Prostate gland (tissue), 2 donors: ENCODE data around the gene MPV17.

ENCODE experiments used
- POLR2A ChIP-seq: fragments of 450-650 bp; IDR thresholded peaks from one replicate; pipeline ENCODE4 v1.6.1; 2016; ENCODE audit warnings: antibody characterized with exemption, mild to moderate bottlenecking
- TF ChIP-seq, protein P1 (sequence below), 4 experiments: fragments of 200-600 bp in 2 of 4; fragments of 450-650 bp in 2 of 4; sonication (generic) in 2 of 4; IDR thresholded peaks; 1 replicate in 3 of 4; 2 replicates in 1 of 4; pipeline ENCODE4 v1.5.1; 2016 to 2019; ENCODE audit warnings: antibody characterized with exemption in 4 of 4, mild to moderate bottlenecking in 2 of 4, moderate library complexity in 2 of 4

DNA sequence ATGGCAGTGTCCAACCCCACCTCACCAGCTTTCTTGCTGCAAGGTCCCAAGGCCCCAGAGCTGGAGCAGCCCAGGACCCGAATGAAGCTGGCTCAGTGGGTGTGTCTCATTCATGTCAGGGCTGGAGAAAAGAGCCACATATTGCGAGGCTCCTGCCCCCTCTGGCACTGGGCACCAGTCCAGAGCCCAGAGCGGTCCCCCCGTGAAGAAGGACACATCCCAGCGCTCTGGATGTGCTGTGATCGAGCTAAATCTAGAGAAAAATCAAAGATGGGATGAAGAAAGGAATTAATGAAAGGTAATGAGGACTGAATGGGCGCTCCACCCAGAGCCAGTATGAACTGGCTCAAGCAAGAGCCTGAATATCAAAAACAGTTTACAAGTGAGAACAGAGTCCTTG, 13.3 kb upstream of the MPV17 start:
- TF ChIP-seq, protein P1, sequence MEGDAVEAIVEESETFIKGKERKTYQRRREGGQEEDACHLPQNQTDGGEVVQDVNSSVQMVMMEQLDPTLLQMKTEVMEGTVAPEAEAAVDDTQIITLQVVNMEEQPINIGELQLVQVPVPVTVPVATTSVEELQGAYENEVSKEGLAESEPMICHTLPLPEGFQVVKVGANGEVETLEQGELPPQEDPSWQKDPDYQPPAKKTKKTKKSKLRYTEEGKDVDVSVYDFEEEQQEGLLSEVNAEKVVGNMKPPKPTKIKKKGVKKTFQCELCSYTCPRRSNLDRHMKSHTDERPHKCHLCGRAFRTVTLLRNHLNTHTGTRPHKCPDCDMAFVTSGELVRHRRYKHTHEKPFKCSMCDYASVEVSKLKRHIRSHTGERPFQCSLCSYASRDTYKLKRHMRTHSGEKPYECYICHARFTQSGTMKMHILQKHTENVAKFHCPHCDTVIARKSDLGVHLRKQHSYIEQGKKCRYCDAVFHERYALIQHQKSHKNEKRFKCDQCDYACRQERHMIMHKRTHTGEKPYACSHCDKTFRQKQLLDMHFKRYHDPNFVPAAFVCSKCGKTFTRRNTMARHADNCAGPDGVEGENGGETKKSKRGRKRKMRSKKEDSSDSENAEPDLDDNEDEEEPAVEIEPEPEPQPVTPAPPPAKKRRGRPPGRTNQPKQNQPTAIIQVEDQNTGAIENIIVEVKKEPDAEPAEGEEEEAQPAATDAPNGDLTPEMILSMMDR (IDR thresholded peaks at IDR 0.05) = no peak
- TF ChIP-seq POLR2A = no peak
